Stomach (tissue), 4 donors: ENCODE results near the gene ANXA9.
A peak's percentile ranks its signal among the peaks of the same experiment; 100 is the strongest.

Source experiments
- EP300 ChIP-seq: sonication (generic); formaldehyde crosslinking; IDR thresholded peaks from one replicate; pipeline ENCODE4 v1.6.1; 2017; ENCODE audit warnings: antibody characterized with exemption
- POLR2AphosphoS5 ChIP-seq, 3 donors: sonication (generic); formaldehyde crosslinking; IDR thresholded peaks; one replicate each; pipeline ENCODE4 v1.6.1; 2016; ENCODE audit warnings: antibody characterized with exemption in 3 of 3
- TF ChIP-seq, protein P1 (sequence below), 7 experiments: fragments of 450-650 bp in 4 of 7; fragments of 200-600 bp in 3 of 7; sonication (generic) in 3 of 7; IDR thresholded peaks; one replicate each; pipeline ENCODE4 v1.5.1; 2016 to 2019; ENCODE audit warnings: antibody characterized with exemption in 7 of 7, control low read depth in 2 of 7, mild to moderate bottlenecking in 1 of 7

DNA sequence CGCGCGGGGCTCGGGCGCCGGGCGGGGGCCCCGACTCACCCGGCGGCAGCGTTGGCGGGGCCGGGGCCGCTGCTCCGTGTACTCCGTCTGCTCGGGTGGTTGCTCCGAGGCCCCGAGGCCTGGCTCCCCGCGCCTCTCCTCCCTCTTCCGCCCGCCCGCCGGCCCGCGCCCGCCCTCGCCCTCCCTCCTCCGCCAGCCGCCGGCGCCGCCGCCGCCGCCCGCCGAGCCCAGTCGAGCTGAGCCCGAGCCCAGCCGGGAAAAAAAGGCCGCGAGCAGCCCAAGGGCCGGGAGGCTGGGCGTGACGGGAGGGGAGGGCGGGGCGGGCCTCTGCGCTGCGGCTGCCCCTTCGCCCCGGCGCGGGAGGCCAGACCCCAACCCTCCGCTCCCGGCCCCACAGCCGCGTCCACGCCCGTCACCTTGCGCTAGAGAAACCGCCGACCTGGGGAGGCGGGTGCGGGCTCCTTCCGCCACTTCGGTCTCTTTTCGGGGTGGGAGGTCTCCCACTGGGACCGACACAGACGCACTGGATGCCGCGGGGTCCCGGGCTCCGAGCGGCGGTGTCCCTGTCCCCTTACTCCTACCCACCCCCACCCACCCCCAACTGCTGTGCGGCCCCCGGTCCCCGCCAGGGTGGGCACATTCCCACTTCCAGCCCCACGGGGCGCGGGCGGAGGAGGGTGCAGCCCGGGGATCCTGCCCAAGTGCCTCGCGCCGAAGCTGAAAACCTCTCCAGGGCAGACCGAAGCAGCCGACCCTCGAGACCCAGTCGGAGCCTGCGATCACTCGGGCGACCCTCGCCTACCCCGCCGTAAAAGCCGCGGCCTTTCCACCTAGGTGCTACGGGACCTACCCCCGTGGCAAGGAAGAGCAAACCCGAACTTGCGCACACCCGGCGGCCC is 7.3 kb upstream of the ANXA9 start, which contains the start of gene CERS2:
- TF ChIP-seq, protein P1, sequence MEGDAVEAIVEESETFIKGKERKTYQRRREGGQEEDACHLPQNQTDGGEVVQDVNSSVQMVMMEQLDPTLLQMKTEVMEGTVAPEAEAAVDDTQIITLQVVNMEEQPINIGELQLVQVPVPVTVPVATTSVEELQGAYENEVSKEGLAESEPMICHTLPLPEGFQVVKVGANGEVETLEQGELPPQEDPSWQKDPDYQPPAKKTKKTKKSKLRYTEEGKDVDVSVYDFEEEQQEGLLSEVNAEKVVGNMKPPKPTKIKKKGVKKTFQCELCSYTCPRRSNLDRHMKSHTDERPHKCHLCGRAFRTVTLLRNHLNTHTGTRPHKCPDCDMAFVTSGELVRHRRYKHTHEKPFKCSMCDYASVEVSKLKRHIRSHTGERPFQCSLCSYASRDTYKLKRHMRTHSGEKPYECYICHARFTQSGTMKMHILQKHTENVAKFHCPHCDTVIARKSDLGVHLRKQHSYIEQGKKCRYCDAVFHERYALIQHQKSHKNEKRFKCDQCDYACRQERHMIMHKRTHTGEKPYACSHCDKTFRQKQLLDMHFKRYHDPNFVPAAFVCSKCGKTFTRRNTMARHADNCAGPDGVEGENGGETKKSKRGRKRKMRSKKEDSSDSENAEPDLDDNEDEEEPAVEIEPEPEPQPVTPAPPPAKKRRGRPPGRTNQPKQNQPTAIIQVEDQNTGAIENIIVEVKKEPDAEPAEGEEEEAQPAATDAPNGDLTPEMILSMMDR (IDR thresholded peaks at IDR 0.05): no peak
- TF ChIP-seq EP300 (no peak), POLR2AphosphoS5 (IDR thresholded peaks at IDR 0.05) (peak in 1 of 3 donors; percentile 41)
